K562 (cell line): ENCODE results near the gene MRPS33. TPM values are rescaled to one million over a fixed set of nuclear protein-coding genes. Genes with fewer than 3 reads are reported as not detected.

Source experiments
- ATAC-seq: fragments of 200-7000 bp; cut with Tn5 transposase; 3 replicates; pipeline ENCODE4 v1.9.1; 2020; ENCODE audit warnings: moderate library complexity
- BruUV-seq: library from RNA; stranded (reverse); fragments of 400-500 nt; replicated peaks from 2 replicates; lab custom pipeline; 2021; lab: Mats Ljungman, UMichigan
- CTCF ChIA-PET: fragments of 300-600 bp; formaldehyde crosslinking; extraction: SDS; loops from one replicate; lab custom pipeline; 2021; ENCODE audit warnings: low intra/inter-chr PET ratio; lab: Yijun Ruan, JAX
- POLR2A ChIA-PET: fragments of 300-600, 350-650 bp; sonication (Branson Sonifier 250); formaldehyde crosslinking; extraction: SDS; loops from one replicate; lab custom pipeline; 2021; ENCODE audit warnings: antibody characterized with exemption, inconsistent platforms; lab: Yijun Ruan, JAX
- DNase-seq, 4 experiments: peaks; one replicate each; pipeline versions ENCODE4 v3.0.0 to v3.0.0-alpha.2; 2011 to 2018; ENCODE audit warnings: low spot score in 3 of 4, mixed read lengths in 3 of 4; ENCODE audit errors: extremely low read depth in 1 of 4
- FAIRE-seq: peaks from 2 replicates; lab custom pipeline; 2011; peaks lifted over from hg19 to GRCh38; lab: Jason Lieb, UNC
- H2AFZ ChIP-seq: 2 replicates; pipeline ENCODE4 v1.6.0; 2011; ENCODE audit warnings: low read depth, low read length, control low read depth, inconsistent platforms
- H3K27ac ChIP-seq: fragments of 200-600 bp; 3 replicates; pipeline ENCODE4 v1.8.0; 2011; ENCODE audit warnings: low read depth, mild to moderate bottlenecking, control low read depth, inconsistent platforms, low read length, moderate library complexity, mixed read lengths; ENCODE audit errors: extremely low read depth
- H3K27me3 ChIP-seq, 2 experiments: fragments of 300-600 bp in 1 of 2; 2 replicates in 1 of 2; 3 replicates in 1 of 2; pipeline versions ENCODE4 v1.6.0 to v1.8.0; 2011; ENCODE audit warnings: inconsistent platforms in 2 of 2, low read length in 2 of 2, mild to moderate bottlenecking in 1 of 2, mixed read lengths in 1 of 2, moderate library complexity in 1 of 2; ENCODE audit not compliant: control insufficient read depth in 2 of 2, insufficient read depth in 2 of 2
- H3K36me3 ChIP-seq: fragments of 300-600 bp; 3 replicates; pipeline ENCODE4 v1.8.0; 2011; ENCODE audit warnings: mild to moderate bottlenecking, low read length, inconsistent platforms; ENCODE audit not compliant: control insufficient read depth, insufficient read depth
- H3K4me1 ChIP-seq, 2 experiments: fragments of 200-600 bp in 1 of 2; replicated peaks in 1 of 2; 2 replicates in 1 of 2; 3 replicates in 1 of 2; pipeline versions ENCODE4 v1.5.1 to v1.8.0; 2011; ENCODE audit warnings: inconsistent platforms in 2 of 2, low read length in 2 of 2, mild to moderate bottlenecking in 1 of 2, mixed read lengths in 1 of 2, moderate library complexity in 1 of 2; ENCODE audit not compliant: control insufficient read depth in 2 of 2, insufficient read depth in 2 of 2
- H3K4me2 ChIP-seq: 2 replicates; pipeline ENCODE4 v1.6.1; 2011; ENCODE audit warnings: low read length, control low read depth, inconsistent platforms, mixed read lengths; ENCODE audit not compliant: insufficient read depth
- H3K4me3 ChIP-seq: fragments of 200-600 bp; sonication (generic), shearing (Covaris generic); 2 replicates; pipeline ENCODE4 v1.5.1; 2016; ENCODE audit warnings: control low read depth, inconsistent platforms
- H3K79me2 ChIP-seq: fragments of 200-600 bp; 3 replicates; pipeline ENCODE4 v1.8.0; 2011; ENCODE audit warnings: low read length, inconsistent platforms; ENCODE audit not compliant: control insufficient read depth, insufficient read depth
- H3K9ac ChIP-seq, 2 experiments: 2 replicates each; pipeline versions ENCODE4 v1.6.0 to v1.6.1; 2011; ENCODE audit warnings: low read depth in 2 of 2, low read length in 2 of 2, control low read depth in 1 of 2, inconsistent platforms in 1 of 2, mild to moderate bottlenecking in 1 of 2, mixed read lengths in 1 of 2; ENCODE audit not compliant: insufficient read depth in 1 of 2
- H3K9me1 ChIP-seq: one replicate; pipeline ENCODE4 v1.6.0; 2011; ENCODE audit warnings: inconsistent platforms, mild to moderate bottlenecking, low read length, moderate library complexity; ENCODE audit not compliant: control insufficient read depth, insufficient read depth
- H3K9me3 ChIP-seq: replicated peaks from 2 replicates; pipeline ENCODE4 v1.5.1; 2011; ENCODE audit warnings: low read depth, low read length, inconsistent platforms; ENCODE audit not compliant: control insufficient read depth, insufficient read depth
- H4K20me1 ChIP-seq: replicated peaks from 2 replicates; pipeline ENCODE4 v1.6.1; 2011; ENCODE audit warnings: low read length, inconsistent platforms, mixed read lengths; ENCODE audit not compliant: control insufficient read depth, insufficient read depth
- ELF1 ChIP-seq: fragments of 200-800 bp; sonication (Bioruptor generic); IDR thresholded peaks from 2 replicates; pipeline ENCODE4 v1.6.1; 2016; ENCODE audit warnings: missing genetic modification characterization, missing compliant biosample characterization
- EP400 ChIP-seq: fragments of 450-650 bp; IDR thresholded peaks from 2 replicates; pipeline ENCODE4 v1.6.1; 2017; ENCODE audit warnings: antibody characterized with exemption, mild to moderate bottlenecking, moderate library complexity
- HNRNPL ChIP-seq: fragments of 200-400 bp; formaldehyde crosslinking; IDR thresholded peaks from 2 replicates; pipeline ENCODE4 v1.6.1; 2017; ENCODE audit warnings: low read depth, mild to moderate bottlenecking, low read length
- MCM2 ChIP-seq: fragments of 450-650 bp; IDR thresholded peaks from 2 replicates; pipeline ENCODE4 v1.6.1; 2017; ENCODE audit warnings: low read depth, mild to moderate bottlenecking
- MEF2A ChIP-seq: IDR thresholded peaks from 2 replicates; pipeline ENCODE4 v1.6.1; 2011; ENCODE audit warnings: low read depth, mild to moderate bottlenecking, low read length, moderate library complexity; ENCODE audit not compliant: control insufficient read depth
- NCOA6 ChIP-seq: fragments of 450-650 bp; IDR thresholded peaks from 2 replicates; pipeline ENCODE4 v1.6.1; 2017; ENCODE audit warnings: mild to moderate bottlenecking
- POLR2B ChIP-seq: fragments of 450-650 bp; IDR thresholded peaks from 2 replicates; pipeline ENCODE4 v1.6.1; 2018; ENCODE audit warnings: low read depth; ENCODE audit not compliant: partially characterized antibody
- RAD21 ChIP-seq, 2 experiments: fragments of 250-450 bp in 1 of 2; fragments of 450-650 bp in 1 of 2; sonication (Bioruptor Pico) in 1 of 2; formaldehyde crosslinking in 1 of 2; IDR thresholded peaks in 1 of 2; conservative IDR thresholded peaks in 1 of 2; 2 replicates each; pipeline versions ENCODE4 v1.4.0 to v1.8.0; 2020 to 2022; ENCODE audit warnings: mild to moderate bottlenecking in 2 of 2, moderate library complexity in 1 of 2
- TBP ChIP-seq: optimal IDR thresholded peaks from 2 replicates; pipeline ENCODE3; 2011; ENCODE audit warnings: low read depth, low read length, improper control_type of control experiment
- ZNF224 ChIP-seq: sonication (generic); formaldehyde crosslinking; IDR thresholded peaks from 2 replicates; pipeline ENCODE4 v1.8.0; 2022; ENCODE audit warnings: mild to moderate bottlenecking, missing genetic modification reagents
- whole genome bisulfite sequencing: fragments of 100-300 bp; shearing (Covaris generic); methylation state at CpG from one replicate; pipeline ENCODE4 v1.1.6; 2016; ENCODE audit warnings: low coverage, mixed read lengths; ENCODE audit not compliant: insufficient coverage; ENCODE audit errors: missing lambda C conversion rate; 5-methylcytosine and 5-hydroxymethylcytosine counted together
- in situ Hi-C: fragments of 300-500 bp; cut with MboI; formaldehyde crosslinking; loops from 4 replicates; pipeline ENCODE4 v1.15.0; 2018; ENCODE audit warnings: inconsistent platforms, mixed read lengths
- intact Hi-C: fragments of 100-400 bp; cut with micrococcal nuclease; formaldehyde crosslinking; loops from 2 replicates; pipeline ENCODE4 v1.14.2; 2022
- polyA plus RNA-seq, 8 experiments: library from polyadenylated mRNA; depleted of rRNA in 4 of 8; stranded (reverse) in 5 of 8; unstranded in 3 of 8; fragments of >200 nt; fragmentation: Nextera tagmentation in 2 of 8; fragmentation: Illumina TruSeq in 1 of 8; extraction: Ambion mirVana in 2 of 8; extraction: Trizol in 1 of 8; gene quantifications; 2 replicates each; pipeline versions ENCODE4 v1.2.1 to v1.2.3, GENCODE V29; 2011 to 2014; ENCODE audit warnings: inconsistent platforms in 1 of 8, missing spikeins in 1 of 8
- total RNA-seq, 7 experiments: library from RNA; depleted of rRNA in 6 of 7; stranded (reverse); fragments of >200 nt in 6 of 7; fragmentation: Illumina TruSeq in 2 of 7; extraction: Trizol in 2 of 7; gene quantifications; 2 replicates each; pipeline versions ENCODE4 v1.2.1 to v1.2.3, GENCODE V29; 2011 to 2021; ENCODE audit warnings: low replicate concordance in 1 of 7

MRPS33 gene
- total and polyA plus RNA-seq, 9 of the 15 experiments (the other 6 are each of a cell fraction or from before 2014, with no cell fraction given) = 81.1 to 442 (median 149) TPM

DNA sequence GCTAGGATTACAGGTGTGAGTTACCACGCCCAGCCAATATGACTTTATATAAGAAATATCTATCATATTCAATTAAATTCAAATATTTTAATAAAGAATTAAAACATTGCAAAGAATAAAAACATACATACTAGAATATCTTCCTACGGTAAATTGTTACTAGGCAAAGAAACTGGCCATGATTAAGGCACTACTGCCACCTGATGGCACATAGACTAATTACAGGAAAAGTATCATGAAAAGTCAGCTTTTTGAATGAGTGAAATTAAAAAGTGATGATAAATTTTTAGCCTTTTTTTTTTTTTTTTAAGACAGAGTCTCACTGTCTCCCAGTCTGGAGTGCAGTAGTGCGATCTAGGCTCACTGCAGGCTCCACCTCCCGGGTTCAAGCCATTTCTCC is 30.9 kb downstream of the MRPS33 start (continued):
- TF ChIP-seq MEF2A (no peak), TBP (no peak), HNRNPL (no peak), NCOA6 (no peak), RAD21 (CRISPR knock-in tag; conservative IDR thresholded peaks at IDR 0.05 in 1 of 2, IDR thresholded peaks at IDR 0.05 in 1 of 2) (peak; percentile 60 to 80)

DNA sequence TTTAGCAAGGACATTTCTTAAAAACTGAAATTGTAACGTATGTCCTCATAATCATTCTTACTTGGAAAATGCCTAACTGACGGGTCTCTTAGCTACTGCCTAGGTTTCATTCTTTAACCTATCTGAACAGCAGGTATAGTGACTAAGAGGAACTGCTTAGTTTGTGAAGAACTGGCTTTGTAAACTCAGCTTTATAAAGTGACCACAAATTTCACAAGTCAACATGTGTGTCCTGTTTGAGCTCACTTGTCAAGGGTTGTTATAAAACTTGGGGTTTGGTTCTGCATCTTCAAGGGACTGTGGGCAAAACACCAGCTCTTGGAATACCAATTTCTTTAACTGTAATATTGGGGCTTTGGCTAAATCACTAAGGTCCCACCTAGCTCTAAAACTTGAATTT is 32.2 kb downstream of the MRPS33 start:
- H4K20me1 ChIP-seq = no peaks in the 10 kb centered on the region
- ChIA-PET CTCF (interaction anchor here (2.8 kb wide), 1 partner anchor 171 kb away, joined by 15 read pairs; no protein-coding TSS in a partner anchor), POLR2A (interaction anchor here (0.6 to 1.1 kb wide), 3 partner anchors 9 to 622 kb away, joined by 3 to 4 read pairs (median 3); no protein-coding TSS in a partner anchor)
- H3K4me2 ChIP-seq = no peak overlapping the region
- H3K9me3 ChIP-seq = peaks cover 7% of the 10 kb centered on the region; the same call in 1 of the 2 replicates
- TF ChIP-seq ZNF224 (CRISPR knock-in tag) = no peak
- TF ChIP-seq ELF1 (tag) = no peak
- no peak for TF ChIP-seq MCM2
- TF ChIP-seq EP400 = no peak
- TF ChIP-seq POLR2B = no peak
- intact Hi-C loops (loop anchor here (2.0 to 10.0 kb wide), 2 partner anchors 172 to 308 kb away; partner anchors contain the start of gene ADCK2), in situ Hi-C loops (no loop called here)
- no peaks in the 10 kb centered on the region for H3K79me2 ChIP-seq
- no peak overlapping the region for H3K9ac ChIP-seq
- peaks cover 0 to 7% of the 10 kb centered on the region in 2 experiments; a peak in 1 of 5 replicates for H3K27me3 ChIP-seq
- no peak overlapping the region for H2AFZ ChIP-seq
- WGBS = 2% methylated on average over 2 of the region's 2 CpGs
- no peaks in the 10 kb centered on the region for H3K9me1 ChIP-seq
- H3K27ac ChIP-seq = no peak overlapping the region
- ATAC-seq = no peak
- no peak for FAIRE-seq
- DNase-seq = no peak
- no peaks in the 10 kb centered on the region for H3K36me3 ChIP-seq
- no TSS peak for BruUV-seq
- H3K4me3 ChIP-seq = no peak overlapping the region
- H3K4me1 ChIP-seq = no peaks in the 10 kb centered on the region
